Parathyroid adenoma (tissue), 2 donors: Measurements from ENCODE around the gene L3MBTL4.
A peak's percentile ranks its signal among the peaks of the same experiment; 100 is the strongest.
"Not testable (repeated sequence)": the region's sequence is repeated elsewhere in the genome, so short reads cannot be mapped to it uniquely, and the experiment has no call there.

Source experiments
- H2AFZ ChIP-seq: fragments of 300-600 bp; sonication (generic); one replicate; pipeline ENCODE4 v1.7.0; 2017; ENCODE audit warnings: antibody characterized with exemption, mild to moderate bottlenecking
- H3K27ac ChIP-seq: fragments of 300-600 bp; sonication (generic); one replicate; pipeline ENCODE4 v1.7.0; 2017
- H3K27me3 ChIP-seq: fragments of 300-600 bp; sonication (generic); one replicate; pipeline ENCODE4 v1.7.0; 2017; ENCODE audit warnings: low read length; ENCODE audit not compliant: control insufficient read depth, insufficient read depth
- H3K36me3 ChIP-seq: fragments of 300-600 bp; sonication (generic); one replicate; pipeline ENCODE4 v1.7.0; 2017; ENCODE audit warnings: low read length; ENCODE audit not compliant: control insufficient read depth, insufficient read depth
- H3K4me1 ChIP-seq: fragments of 300-600 bp; sonication (generic); one replicate; pipeline ENCODE4 v1.7.0; 2017; ENCODE audit warnings: control low read depth
- H3K4me2 ChIP-seq: fragments of 300-600 bp; sonication (generic); one replicate; pipeline ENCODE4 v1.7.0; 2017; ENCODE audit warnings: low read length
- H3K4me3 ChIP-seq: fragments of 300-600 bp; sonication (generic); one replicate; pipeline ENCODE4 v1.7.0; 2017; ENCODE audit warnings: low read depth, low read length
- H3K79me2 ChIP-seq: fragments of 300-600 bp; sonication (generic); one replicate; pipeline ENCODE4 v1.7.0; 2017; ENCODE audit warnings: control low read depth
- H3K9ac ChIP-seq: fragments of 300-600 bp; sonication (generic); one replicate; pipeline ENCODE4 v1.7.0; 2017; ENCODE audit warnings: mild to moderate bottlenecking
- H3K9me3 ChIP-seq: fragments of 300-600 bp; sonication (generic); one replicate; pipeline ENCODE4 v1.7.0; 2017; ENCODE audit warnings: low read length; ENCODE audit not compliant: control insufficient read depth
- CTCF ChIP-seq: fragments of 300-600 bp; sonication (generic); IDR thresholded peaks from one replicate; pipeline ENCODE4 v1.7.0; 2017; ENCODE audit warnings: antibody characterized with exemption, mild to moderate bottlenecking
- donor health status: primary hyperparathyroidism.

Gene L3MBTL4

GRCh38 chr18:6414118-6414722 is 491 bp downstream of the L3MBTL4 start:
- peak; percentile 37 for TF ChIP-seq CTCF
- H3K4me2 ChIP-seq, result peak overlapping the region; percentile 70
- H2AFZ ChIP-seq, result peak overlapping the region; percentile 94
- H3K4me3 ChIP-seq, result peak overlapping the region; percentile 55
- no peaks in the 10 kb centered on the region for H3K4me1 ChIP-seq
- H3K9ac ChIP-seq, result peak overlapping the region; percentile 64
- H3K36me3 ChIP-seq, result no peaks in the 10 kb centered on the region
- H3K27me3 ChIP-seq, result no peaks in the 10 kb centered on the region
- peak overlapping the region; percentile 80 for H3K27ac ChIP-seq
- H3K9me3 ChIP-seq, result no peaks in the 10 kb centered on the region
- H3K79me2 ChIP-seq, result peaks cover 7% of the 10 kb centered on the region

GRCh38 chr18:6413579-6414117 is 1.1 kb downstream of the L3MBTL4 start:
- Histone ChIP-seq H3K79me2 (peaks cover 7% of the 10 kb centered on the region), H3K36me3 (no peaks in the 10 kb centered on the region), H3K4me2 (peak overlapping the region; percentile 70), H3K9ac (no peak overlapping the region), H3K4me1 (no peaks in the 10 kb centered on the region), H3K9me3 (no peaks in the 10 kb centered on the region), H3K27me3 (no peaks in the 10 kb centered on the region), H3K27ac (peak overlapping the region; percentile 80), H3K4me3 (peak overlapping the region; percentile 55), H2AFZ (peak overlapping the region; percentile 94)
- no peak for TF ChIP-seq CTCF

- Histone ChIP-seq H3K27me3 (no peaks in the 10 kb centered on the region), H3K9me3 (no peaks in the 10 kb centered on the region), H3K4me1 (no peaks in the 10 kb centered on the region), H2AFZ (peak overlapping the region; percentile 25), H3K4me2 (no peak overlapping the region), H3K27ac (no peak overlapping the region), H3K79me2 (peaks cover 7% of the 10 kb centered on the region), H3K9ac (no peak overlapping the region), H3K36me3 (no peaks in the 10 kb centered on the region), H3K4me3 (no peak overlapping the region)
- TF ChIP-seq CTCF, result no peak
Observed at GRCh38 chr18:6412933-6413472, 1.7 kb downstream of the L3MBTL4 start.

GRCh38 chr18:6411382-6411781 is 3.3 kb downstream of the L3MBTL4 start:
- Histone ChIP-seq H3K4me2 (no peak overlapping the region), H3K79me2 (peaks cover 9% of the 10 kb centered on the region), H3K9ac (no peak overlapping the region), H3K36me3 (no peaks in the 10 kb centered on the region), H3K9me3 (no peaks in the 10 kb centered on the region), H2AFZ (no peak overlapping the region), H3K4me3 (no peak overlapping the region), H3K4me1 (no peaks in the 10 kb centered on the region), H3K27me3 (no peaks in the 10 kb centered on the region), H3K27ac (no peak overlapping the region)
- no peak for TF ChIP-seq CTCF

GRCh38 chr18:6409933-6410332 is 4.8 kb downstream of the L3MBTL4 start:
- H3K9me3 ChIP-seq, result no peaks in the 10 kb centered on the region
- H3K36me3 ChIP-seq, result no peaks in the 10 kb centered on the region
- H3K4me1 ChIP-seq, result no peaks in the 10 kb centered on the region
- H3K9ac ChIP-seq, result no peak overlapping the region
- no peak overlapping the region for H3K27ac ChIP-seq
- no peak overlapping the region for H3K4me2 ChIP-seq
- peaks cover 10% of the 10 kb centered on the region for H3K79me2 ChIP-seq
- no peak overlapping the region for H3K4me3 ChIP-seq
- TF ChIP-seq CTCF, result no peak
- H2AFZ ChIP-seq, result no peak overlapping the region
- H3K27me3 ChIP-seq, result no peaks in the 10 kb centered on the region

GRCh38 chr18:6408543-6408942 is 6.2 kb downstream of the L3MBTL4 start:
- not testable (repeated sequence) for H3K9ac ChIP-seq, H2AFZ ChIP-seq, H3K4me1 ChIP-seq

More at GRCh38 chr18:6408543-6408942, 6.2 kb downstream of the L3MBTL4 start:
- H3K79me2 ChIP-seq, H3K9me3 ChIP-seq, H3K4me2 ChIP-seq, H3K36me3 ChIP-seq, H3K4me3 ChIP-seq, H3K27me3 ChIP-seq, H3K27ac ChIP-seq: not testable (repeated sequence)
